K562 (cell line): ENCODE measurements around the gene PCK1. TPM values are rescaled to one million over a fixed set of nuclear protein-coding genes. Genes with fewer than 3 reads are reported as not detected.

Experiments used
- ATAC-seq: fragments of 200-7000 bp; cut with Tn5 transposase; 3 replicates; pipeline ENCODE4 v1.9.1; 2020; ENCODE audit warnings: moderate library complexity
- BruUV-seq: library from RNA; stranded (reverse); fragments of 400-500 nt; replicated peaks from 2 replicates; lab custom pipeline; 2021; lab: Mats Ljungman, UMichigan
- CTCF ChIA-PET: fragments of 300-600 bp; formaldehyde crosslinking; extraction: SDS; loops from one replicate; lab custom pipeline; 2021; ENCODE audit warnings: low intra/inter-chr PET ratio; lab: Yijun Ruan, JAX
- POLR2A ChIA-PET: fragments of 300-600, 350-650 bp; sonication (Branson Sonifier 250); formaldehyde crosslinking; extraction: SDS; loops from one replicate; lab custom pipeline; 2021; ENCODE audit warnings: antibody characterized with exemption, inconsistent platforms; lab: Yijun Ruan, JAX
- DNase-seq, 4 experiments: peaks; one replicate each; pipeline versions ENCODE4 v3.0.0 to v3.0.0-alpha.2; 2011 to 2018; ENCODE audit warnings: low spot score in 3 of 4, mixed read lengths in 3 of 4; ENCODE audit errors: extremely low read depth in 1 of 4
- FAIRE-seq: peaks from 2 replicates; lab custom pipeline; 2011; peaks lifted over from hg19 to GRCh38; lab: Jason Lieb, UNC
- H2AFZ ChIP-seq: 2 replicates; pipeline ENCODE4 v1.6.0; 2011; ENCODE audit warnings: low read depth, low read length, control low read depth, inconsistent platforms
- H3K27ac ChIP-seq: fragments of 200-600 bp; 3 replicates; pipeline ENCODE4 v1.8.0; 2011; ENCODE audit warnings: low read depth, mild to moderate bottlenecking, control low read depth, inconsistent platforms, low read length, moderate library complexity, mixed read lengths; ENCODE audit errors: extremely low read depth
- H3K27me3 ChIP-seq, 2 experiments: fragments of 300-600 bp in 1 of 2; 2 replicates in 1 of 2; 3 replicates in 1 of 2; pipeline versions ENCODE4 v1.6.0 to v1.8.0; 2011; ENCODE audit warnings: inconsistent platforms in 2 of 2, low read length in 2 of 2, mild to moderate bottlenecking in 1 of 2, mixed read lengths in 1 of 2, moderate library complexity in 1 of 2; ENCODE audit not compliant: control insufficient read depth in 2 of 2, insufficient read depth in 2 of 2
- H3K36me3 ChIP-seq: fragments of 300-600 bp; 3 replicates; pipeline ENCODE4 v1.8.0; 2011; ENCODE audit warnings: mild to moderate bottlenecking, low read length, inconsistent platforms; ENCODE audit not compliant: control insufficient read depth, insufficient read depth
- H3K4me1 ChIP-seq, 2 experiments: fragments of 200-600 bp in 1 of 2; replicated peaks in 1 of 2; 2 replicates in 1 of 2; 3 replicates in 1 of 2; pipeline versions ENCODE4 v1.5.1 to v1.8.0; 2011; ENCODE audit warnings: inconsistent platforms in 2 of 2, low read length in 2 of 2, mild to moderate bottlenecking in 1 of 2, mixed read lengths in 1 of 2, moderate library complexity in 1 of 2; ENCODE audit not compliant: control insufficient read depth in 2 of 2, insufficient read depth in 2 of 2
- H3K4me2 ChIP-seq: 2 replicates; pipeline ENCODE4 v1.6.1; 2011; ENCODE audit warnings: low read length, control low read depth, inconsistent platforms, mixed read lengths; ENCODE audit not compliant: insufficient read depth
- H3K4me3 ChIP-seq: fragments of 200-600 bp; sonication (generic), shearing (Covaris generic); 2 replicates; pipeline ENCODE4 v1.5.1; 2016; ENCODE audit warnings: control low read depth, inconsistent platforms
- H3K79me2 ChIP-seq: fragments of 200-600 bp; 3 replicates; pipeline ENCODE4 v1.8.0; 2011; ENCODE audit warnings: low read length, inconsistent platforms; ENCODE audit not compliant: control insufficient read depth, insufficient read depth
- H3K9ac ChIP-seq, 2 experiments: 2 replicates each; pipeline versions ENCODE4 v1.6.0 to v1.6.1; 2011; ENCODE audit warnings: low read depth in 2 of 2, low read length in 2 of 2, control low read depth in 1 of 2, inconsistent platforms in 1 of 2, mild to moderate bottlenecking in 1 of 2, mixed read lengths in 1 of 2; ENCODE audit not compliant: insufficient read depth in 1 of 2
- H3K9me1 ChIP-seq: one replicate; pipeline ENCODE4 v1.6.0; 2011; ENCODE audit warnings: inconsistent platforms, mild to moderate bottlenecking, low read length, moderate library complexity; ENCODE audit not compliant: control insufficient read depth, insufficient read depth
- H3K9me3 ChIP-seq: replicated peaks from 2 replicates; pipeline ENCODE4 v1.5.1; 2011; ENCODE audit warnings: low read depth, low read length, inconsistent platforms; ENCODE audit not compliant: control insufficient read depth, insufficient read depth
- H4K20me1 ChIP-seq: replicated peaks from 2 replicates; pipeline ENCODE4 v1.6.1; 2011; ENCODE audit warnings: low read length, inconsistent platforms, mixed read lengths; ENCODE audit not compliant: control insufficient read depth, insufficient read depth
- RBBP5 ChIP-seq: fragments of 200-600 bp; sonication (generic); IDR thresholded peaks from 2 replicates; pipeline ENCODE4 v1.6.1; 2012; ENCODE audit warnings: borderline replicate concordance, mild to moderate bottlenecking, low read length, control low read depth, inconsistent platforms; ENCODE audit not compliant: insufficient read depth, poor library complexity, severe bottlenecking
- RBM39 ChIP-seq: fragments of 200-400 bp; formaldehyde crosslinking; optimal IDR thresholded peaks from 2 replicates; pipeline ENCODE3; 2018; ENCODE audit warnings: low read depth, low read length
- WGBS: fragments of 100-300 bp; shearing (Covaris generic); methylation state at CpG from one replicate; pipeline ENCODE4 v1.1.6; 2016; ENCODE audit warnings: low coverage, mixed read lengths; ENCODE audit not compliant: insufficient coverage; ENCODE audit errors: missing lambda C conversion rate; 5-methylcytosine and 5-hydroxymethylcytosine counted together
- in situ Hi-C: fragments of 300-500 bp; cut with MboI; formaldehyde crosslinking; loops from 4 replicates; pipeline ENCODE4 v1.15.0; 2018; ENCODE audit warnings: inconsistent platforms, mixed read lengths
- intact Hi-C: fragments of 100-400 bp; cut with micrococcal nuclease; formaldehyde crosslinking; loops from 2 replicates; pipeline ENCODE4 v1.14.2; 2022
- polyA plus RNA-seq, 8 experiments: library from polyadenylated mRNA; depleted of rRNA in 4 of 8; stranded (reverse) in 5 of 8; unstranded in 3 of 8; fragments of >200 nt; fragmentation: Nextera tagmentation in 2 of 8; fragmentation: Illumina TruSeq in 1 of 8; extraction: Ambion mirVana in 2 of 8; extraction: Trizol in 1 of 8; gene quantifications; 2 replicates each; pipeline versions ENCODE4 v1.2.1 to v1.2.3, GENCODE V29; 2011 to 2014; ENCODE audit warnings: inconsistent platforms in 1 of 8, missing spikeins in 1 of 8
- total RNA-seq, 7 experiments: library from RNA; depleted of rRNA in 6 of 7; stranded (reverse); fragments of >200 nt in 6 of 7; fragmentation: Illumina TruSeq in 2 of 7; extraction: Trizol in 2 of 7; gene quantifications; 2 replicates each; pipeline versions ENCODE4 v1.2.1 to v1.2.3, GENCODE V29; 2011 to 2021; ENCODE audit warnings: low replicate concordance in 1 of 7
- TF ChIP-seq, protein P1 (sequence below): sonication (generic); formaldehyde crosslinking; IDR thresholded peaks from 2 replicates; pipeline ENCODE4 v1.8.1; 2023; ENCODE audit warnings: mild to moderate bottlenecking, missing genetic modification reagents

Gene PCK1
- total and polyA plus RNA-seq, 9 of the 15 experiments (the other 6 are each of a cell fraction or from before 2014, with no cell fraction given) = 0.05 to 0.73 (median 0.15) TPM

DNA sequence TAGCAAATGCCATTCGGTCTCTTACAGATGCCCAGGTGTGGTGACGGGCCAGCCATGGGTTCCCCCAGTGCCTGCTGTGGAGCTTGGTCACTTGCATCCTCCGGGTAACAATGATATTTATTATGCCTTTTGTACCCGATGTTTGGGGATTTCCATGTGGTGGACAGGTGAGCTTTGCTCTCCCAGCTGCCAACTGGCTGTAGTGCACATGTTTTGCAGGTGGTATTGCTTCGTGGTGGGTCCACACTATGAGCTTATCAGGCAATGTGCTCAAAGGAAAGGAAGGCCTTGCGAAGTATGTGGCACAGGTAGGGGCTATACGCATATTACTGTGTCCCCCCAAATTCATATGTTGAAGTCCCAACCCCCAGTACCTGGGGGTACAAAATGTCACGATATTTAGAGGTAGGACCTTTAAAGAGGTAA lies 31.7 kb upstream of the PCK1 start:
- Histone ChIP-seq H3K27me3 (no peaks in the 10 kb centered on the region), H3K79me2 (peaks cover 8% of the 10 kb centered on the region), H3K36me3 (no peaks in the 10 kb centered on the region), H3K4me3 (no peak overlapping the region), H4K20me1 (no peaks in the 10 kb centered on the region), H3K9me1 (no peaks in the 10 kb centered on the region), H3K9ac (no peak overlapping the region), H3K4me2 (no peak overlapping the region), H3K9me3 (no peaks in the 10 kb centered on the region), H2AFZ (no peak overlapping the region), H3K27ac (no peak overlapping the region), H3K4me1 (peaks cover 5 to 28% of the 10 kb centered on the region in 2 experiments; a peak in 3 of 5 replicates)
- POLR2A ChIA-PET = interaction anchor here (0.6 to 0.8 kb wide), 3 partner anchors 10 to 16 kb away, joined by 3 to 4 read pairs (median 3); no protein-coding TSS in a partner anchor
- DNase-seq = no peak
- TF ChIP-seq RBBP5 (no peak), RBM39 (no peak)
- TF ChIP-seq, protein P1, sequence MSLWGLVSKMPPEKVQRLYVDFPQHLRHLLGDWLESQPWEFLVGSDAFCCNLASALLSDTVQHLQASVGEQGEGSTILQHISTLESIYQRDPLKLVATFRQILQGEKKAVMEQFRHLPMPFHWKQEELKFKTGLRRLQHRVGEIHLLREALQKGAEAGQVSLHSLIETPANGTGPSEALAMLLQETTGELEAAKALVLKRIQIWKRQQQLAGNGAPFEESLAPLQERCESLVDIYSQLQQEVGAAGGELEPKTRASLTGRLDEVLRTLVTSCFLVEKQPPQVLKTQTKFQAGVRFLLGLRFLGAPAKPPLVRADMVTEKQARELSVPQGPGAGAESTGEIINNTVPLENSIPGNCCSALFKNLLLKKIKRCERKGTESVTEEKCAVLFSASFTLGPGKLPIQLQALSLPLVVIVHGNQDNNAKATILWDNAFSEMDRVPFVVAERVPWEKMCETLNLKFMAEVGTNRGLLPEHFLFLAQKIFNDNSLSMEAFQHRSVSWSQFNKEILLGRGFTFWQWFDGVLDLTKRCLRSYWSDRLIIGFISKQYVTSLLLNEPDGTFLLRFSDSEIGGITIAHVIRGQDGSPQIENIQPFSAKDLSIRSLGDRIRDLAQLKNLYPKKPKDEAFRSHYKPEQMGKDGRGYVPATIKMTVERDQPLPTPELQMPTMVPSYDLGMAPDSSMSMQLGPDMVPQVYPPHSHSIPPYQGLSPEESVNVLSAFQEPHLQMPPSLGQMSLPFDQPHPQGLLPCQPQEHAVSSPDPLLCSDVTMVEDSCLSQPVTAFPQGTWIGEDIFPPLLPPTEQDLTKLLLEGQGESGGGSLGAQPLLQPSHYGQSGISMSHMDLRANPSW (CRISPR knock-in tag) = no peak
- 58% methylated on average over 8 of the region's 8 CpGs for WGBS
- in situ Hi-C loops (loop anchor here (10.0 kb wide), 1 partner anchor 676 kb away; no protein-coding TSS in a partner anchor), intact Hi-C loops (no loop called here)
- FAIRE-seq = no peak
- CTCF ChIA-PET = no interaction called here
- BruUV-seq = no TSS peak
- no peak for ATAC-seq
